ENCODE data around the gene SASH1. TPM values are rescaled to one million over a fixed set of nuclear protein-coding genes. Genes with fewer than 3 reads are reported as not detected.
"Not testable (repeated sequence)": the region's sequence is repeated elsewhere in the genome, so short reads cannot be mapped to it uniquely, and the experiment has no call there.

SASH1 gene
- polyA plus RNA-seq, 1 donor from 2014 or later, result 7.0 TPM

DNA sequence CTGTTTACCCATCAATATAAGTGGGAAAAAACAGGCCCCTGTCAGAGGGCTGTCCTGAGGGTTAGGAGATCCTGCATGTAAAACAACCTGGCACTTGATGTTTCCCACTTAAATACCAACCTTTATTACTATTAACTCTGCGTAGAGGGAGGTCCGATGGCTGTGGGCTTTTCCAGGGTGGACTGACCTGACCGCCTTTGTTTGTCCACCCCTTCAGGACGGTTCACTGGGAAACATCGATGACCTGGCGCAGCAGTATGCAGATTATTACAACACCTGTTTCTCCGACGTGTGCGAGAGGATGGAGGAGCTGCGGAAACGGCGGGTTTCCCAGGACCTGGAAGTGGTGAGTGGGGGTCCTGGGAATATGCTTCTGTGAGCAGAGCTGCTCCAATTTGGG lies 47.3 kb downstream of the SASH1 start:
- H3K27ac ChIP-seq (ENCODE audit: low read length), result no peak overlapping the region
- no peaks in the 10 kb centered on the region for H3K36me3 ChIP-seq (ENCODE audit: insufficient read depth, low read length)
- no peaks in the 10 kb centered on the region for H3K9me2 ChIP-seq (ENCODE audit: insufficient read depth, low read length)
- no peaks in the 10 kb centered on the region for H3K27me3 ChIP-seq (ENCODE audit: insufficient read depth, low read depth, low read length)
- H4K20me1 ChIP-seq (ENCODE audit: insufficient read depth), result no peaks in the 10 kb centered on the region
- no peaks in the 10 kb centered on the region for H3K79me2 ChIP-seq (replicated peaks; ENCODE audit: insufficient read depth, low read length)
- H3K4me2 ChIP-seq (ENCODE audit: low read length), result no peak overlapping the region
- TF ChIP-seq MXI1 (conservative IDR thresholded peaks at IDR 0.05; ENCODE audit: poor library complexity, severe bottlenecking) (no peak), RAD21 (conservative IDR thresholded peaks at IDR 0.05) (no peak), EZH2 (IDR thresholded peaks at IDR 0.05; ENCODE audit: borderline replicate concordance, insufficient read depth, low read length, poor library complexity, severe bottlenecking) (no peak), SMC3 (conservative IDR thresholded peaks at IDR 0.05; ENCODE audit: poor library complexity) (no peak), POLR2AphosphoS5 (IDR thresholded peaks at IDR 0.05) (no peak), EP300 (conservative IDR thresholded peaks at IDR 0.05; ENCODE audit: poor library complexity, severe bottlenecking) (no peak), TAF1 (IDR thresholded peaks at IDR 0.05; ENCODE audit: low read depth) (no peak)
- TF ChIP-seq, protein P1, sequence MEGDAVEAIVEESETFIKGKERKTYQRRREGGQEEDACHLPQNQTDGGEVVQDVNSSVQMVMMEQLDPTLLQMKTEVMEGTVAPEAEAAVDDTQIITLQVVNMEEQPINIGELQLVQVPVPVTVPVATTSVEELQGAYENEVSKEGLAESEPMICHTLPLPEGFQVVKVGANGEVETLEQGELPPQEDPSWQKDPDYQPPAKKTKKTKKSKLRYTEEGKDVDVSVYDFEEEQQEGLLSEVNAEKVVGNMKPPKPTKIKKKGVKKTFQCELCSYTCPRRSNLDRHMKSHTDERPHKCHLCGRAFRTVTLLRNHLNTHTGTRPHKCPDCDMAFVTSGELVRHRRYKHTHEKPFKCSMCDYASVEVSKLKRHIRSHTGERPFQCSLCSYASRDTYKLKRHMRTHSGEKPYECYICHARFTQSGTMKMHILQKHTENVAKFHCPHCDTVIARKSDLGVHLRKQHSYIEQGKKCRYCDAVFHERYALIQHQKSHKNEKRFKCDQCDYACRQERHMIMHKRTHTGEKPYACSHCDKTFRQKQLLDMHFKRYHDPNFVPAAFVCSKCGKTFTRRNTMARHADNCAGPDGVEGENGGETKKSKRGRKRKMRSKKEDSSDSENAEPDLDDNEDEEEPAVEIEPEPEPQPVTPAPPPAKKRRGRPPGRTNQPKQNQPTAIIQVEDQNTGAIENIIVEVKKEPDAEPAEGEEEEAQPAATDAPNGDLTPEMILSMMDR (IDR thresholded peaks at IDR 0.05; ENCODE audit: poor library complexity, severe bottlenecking), result no peak
- TF ChIP-seq, protein P2, sequence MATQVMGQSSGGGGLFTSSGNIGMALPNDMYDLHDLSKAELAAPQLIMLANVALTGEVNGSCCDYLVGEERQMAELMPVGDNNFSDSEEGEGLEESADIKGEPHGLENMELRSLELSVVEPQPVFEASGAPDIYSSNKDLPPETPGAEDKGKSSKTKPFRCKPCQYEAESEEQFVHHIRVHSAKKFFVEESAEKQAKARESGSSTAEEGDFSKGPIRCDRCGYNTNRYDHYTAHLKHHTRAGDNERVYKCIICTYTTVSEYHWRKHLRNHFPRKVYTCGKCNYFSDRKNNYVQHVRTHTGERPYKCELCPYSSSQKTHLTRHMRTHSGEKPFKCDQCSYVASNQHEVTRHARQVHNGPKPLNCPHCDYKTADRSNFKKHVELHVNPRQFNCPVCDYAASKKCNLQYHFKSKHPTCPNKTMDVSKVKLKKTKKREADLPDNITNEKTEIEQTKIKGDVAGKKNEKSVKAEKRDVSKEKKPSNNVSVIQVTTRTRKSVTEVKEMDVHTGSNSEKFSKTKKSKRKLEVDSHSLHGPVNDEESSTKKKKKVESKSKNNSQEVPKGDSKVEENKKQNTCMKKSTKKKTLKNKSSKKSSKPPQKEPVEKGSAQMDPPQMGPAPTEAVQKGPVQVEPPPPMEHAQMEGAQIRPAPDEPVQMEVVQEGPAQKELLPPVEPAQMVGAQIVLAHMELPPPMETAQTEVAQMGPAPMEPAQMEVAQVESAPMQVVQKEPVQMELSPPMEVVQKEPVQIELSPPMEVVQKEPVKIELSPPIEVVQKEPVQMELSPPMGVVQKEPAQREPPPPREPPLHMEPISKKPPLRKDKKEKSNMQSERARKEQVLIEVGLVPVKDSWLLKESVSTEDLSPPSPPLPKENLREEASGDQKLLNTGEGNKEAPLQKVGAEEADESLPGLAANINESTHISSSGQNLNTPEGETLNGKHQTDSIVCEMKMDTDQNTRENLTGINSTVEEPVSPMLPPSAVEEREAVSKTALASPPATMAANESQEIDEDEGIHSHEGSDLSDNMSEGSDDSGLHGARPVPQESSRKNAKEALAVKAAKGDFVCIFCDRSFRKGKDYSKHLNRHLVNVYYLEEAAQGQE (IDR thresholded peaks at IDR 0.05; ENCODE audit: borderline replicate concordance), result no peak
- H3K4me3 ChIP-seq (ENCODE audit: low read length), result no peak overlapping the region
- H3F3A ChIP-seq (ENCODE audit: insufficient read depth, low read length, poor library complexity, severe bottlenecking), result no peaks in the 10 kb centered on the region
- H2AFZ ChIP-seq (ENCODE audit: low read depth, low read length), result no peak overlapping the region
- no peaks in the 10 kb centered on the region for H3K9me3 ChIP-seq (ENCODE audit: low read length)
- H3K9ac ChIP-seq (ENCODE audit: low read length), result no peak overlapping the region

DNA sequence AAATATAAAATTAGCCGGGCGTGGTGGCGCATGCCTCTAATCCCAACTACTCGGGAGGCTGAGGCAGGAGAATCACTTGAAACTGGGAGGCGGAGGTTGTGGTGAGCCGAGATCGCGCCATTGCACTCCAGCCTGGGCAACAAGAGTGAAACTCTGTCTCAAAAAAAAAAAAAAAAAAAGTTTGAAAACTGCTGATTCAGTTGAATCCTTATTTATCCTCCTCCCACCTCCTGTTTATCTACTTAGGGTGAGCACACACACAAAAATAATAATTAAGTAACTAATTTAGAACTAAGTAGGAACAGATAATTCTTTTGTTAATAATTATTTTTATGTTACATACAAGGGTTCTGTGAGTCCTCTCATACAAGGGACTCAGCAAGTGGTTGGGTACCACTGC lies 49.5 kb downstream of the SASH1 start:
- not testable (repeated sequence) for H3F3A ChIP-seq (ENCODE audit: insufficient read depth, low read length, poor library complexity, severe bottlenecking); H3K27me3 ChIP-seq (ENCODE audit: insufficient read depth, low read depth, low read length); H3K27ac ChIP-seq (ENCODE audit: low read length); H3K36me3 ChIP-seq (ENCODE audit: insufficient read depth, low read length); H3K4me3 ChIP-seq (ENCODE audit: low read length); H3K79me2 ChIP-seq (replicated peaks; ENCODE audit: insufficient read depth, low read length); H4K20me1 ChIP-seq (ENCODE audit: insufficient read depth); H3K4me2 ChIP-seq (ENCODE audit: low read length); H3K9me2 ChIP-seq (ENCODE audit: insufficient read depth, low read length); H3K9me3 ChIP-seq (ENCODE audit: low read length); H3K9ac ChIP-seq (ENCODE audit: low read length); H2AFZ ChIP-seq (ENCODE audit: low read depth, low read length)

DNA sequence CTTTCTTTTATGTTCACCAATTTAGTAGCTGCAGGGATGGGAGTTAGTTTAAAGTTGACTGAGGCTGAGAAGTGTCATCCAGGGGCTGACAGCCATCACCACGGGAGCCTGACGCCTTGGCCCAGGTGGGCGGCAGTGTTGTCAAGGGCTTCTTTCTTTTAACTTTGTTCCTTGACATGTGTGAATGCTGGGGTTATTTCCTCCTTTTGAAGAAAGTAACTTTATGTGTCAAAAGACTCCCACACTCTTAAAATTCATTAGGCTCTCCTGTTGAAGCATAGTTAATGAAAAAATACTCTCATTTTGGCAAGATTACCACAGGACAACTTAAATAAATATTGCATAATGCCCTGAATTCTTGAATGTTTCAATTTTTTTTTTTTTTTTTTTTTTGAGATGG lies 50.0 kb downstream of the SASH1 start:
- TF ChIP-seq, protein P2 (IDR thresholded peaks at IDR 0.05; ENCODE audit: borderline replicate concordance), result no peak
- TF ChIP-seq EP300 (conservative IDR thresholded peaks at IDR 0.05; ENCODE audit: poor library complexity, severe bottlenecking), result no peak
- TF ChIP-seq SMC3 (conservative IDR thresholded peaks at IDR 0.05; ENCODE audit: poor library complexity), result no peak
- TF ChIP-seq MXI1 (conservative IDR thresholded peaks at IDR 0.05; ENCODE audit: poor library complexity, severe bottlenecking), result no peak
- TF ChIP-seq POLR2AphosphoS5 (IDR thresholded peaks at IDR 0.05), result no peak
- TF ChIP-seq EZH2 (IDR thresholded peaks at IDR 0.05; ENCODE audit: borderline replicate concordance, insufficient read depth, low read length, poor library complexity, severe bottlenecking), result no peak
- no peak for TF ChIP-seq RAD21 (conservative IDR thresholded peaks at IDR 0.05)
- no peak for TF ChIP-seq TAF1 (IDR thresholded peaks at IDR 0.05; ENCODE audit: low read depth)
- TF ChIP-seq, protein P1 (IDR thresholded peaks at IDR 0.05; ENCODE audit: poor library complexity, severe bottlenecking), result no peak
- Histone ChIP-seq H4K20me1 (ENCODE audit: insufficient read depth) (no peaks in the 10 kb centered on the region), H3K9ac (ENCODE audit: low read length) (no peak overlapping the region), H3K27ac (ENCODE audit: low read length) (no peak overlapping the region), H3K79me2 (replicated peaks; ENCODE audit: insufficient read depth, low read length) (no peaks in the 10 kb centered on the region), H3K9me2 (ENCODE audit: insufficient read depth, low read length) (no peaks in the 10 kb centered on the region), H3K4me3 (ENCODE audit: low read length) (no peak overlapping the region), H3K4me2 (ENCODE audit: low read length) (no peak overlapping the region), H3K36me3 (ENCODE audit: insufficient read depth, low read length) (no peaks in the 10 kb centered on the region), H2AFZ (ENCODE audit: low read depth, low read length) (no peak overlapping the region), H3K27me3 (ENCODE audit: insufficient read depth, low read depth, low read length) (no peaks in the 10 kb centered on the region), H3K9me3 (ENCODE audit: low read length) (no peaks in the 10 kb centered on the region), H3F3A (ENCODE audit: insufficient read depth, low read length, poor library complexity, severe bottlenecking) (no peaks in the 10 kb centered on the region)

Measured in neural cell (in vitro differentiated cells).